ENCODE data around the gene KLF6. TPM values are rescaled to one million over a fixed set of nuclear protein-coding genes. Genes with fewer than 3 reads are reported as not detected.

KLF6 gene
- total RNA-seq, 1 experiment from 2014 or later: 27.9 TPM

- H3K4me1 Mint-ChIP-seq: no peaks in the 10 kb centered on the region
- TF ChIP-seq OVOL2 (CRISPR knock-in tag; IDR thresholded peaks at IDR 0.05; ENCODE audit: borderline replicate concordance): no peak
- peaks cover 16% of the 10 kb centered on the region for H3K9me3 Mint-ChIP-seq
- no peak for DNase-seq (ENCODE audit: low spot score)
- H3K36me3 Mint-ChIP-seq: peaks cover 4% of the 10 kb centered on the region
- no peak for ATAC-seq
- no peaks in the 10 kb centered on the region; the same call in 1 of the 2 replicates for H3K27me3 Mint-ChIP-seq (ENCODE audit: low read depth)
- H3K4me3 Mint-ChIP-seq: no peak overlapping the region
- POLR2A ChIA-PET: interaction anchor here (1.4 kb wide), 1 partner anchor 12 kb away, joined by 3 read pairs; no protein-coding TSS in a partner anchor
- CTCF ChIA-PET: no interaction called here
- H3K27ac Mint-ChIP-seq: no peak overlapping the region
Measured at GRCh38 chr10:3797750-3798149, 12.7 kb upstream of the KLF6 start.

- DNase-seq (ENCODE audit: low spot score) (no peak), ATAC-seq (no peak)
- peaks cover 25% of the 10 kb centered on the region for H3K9me3 Mint-ChIP-seq
- POLR2A ChIA-PET: no interaction called here
- H3K27me3 Mint-ChIP-seq (ENCODE audit: low read depth): no peaks in the 10 kb centered on the region; the same call in none of the 2 replicates
- no peak overlapping the region for H3K4me3 Mint-ChIP-seq
- H3K4me1 Mint-ChIP-seq: no peaks in the 10 kb centered on the region; the same call in 1 of the 2 replicates
- H3K27ac Mint-ChIP-seq: no peak overlapping the region
- peaks cover 10% of the 10 kb centered on the region for H3K36me3 Mint-ChIP-seq
- TF ChIP-seq, protein P1, sequence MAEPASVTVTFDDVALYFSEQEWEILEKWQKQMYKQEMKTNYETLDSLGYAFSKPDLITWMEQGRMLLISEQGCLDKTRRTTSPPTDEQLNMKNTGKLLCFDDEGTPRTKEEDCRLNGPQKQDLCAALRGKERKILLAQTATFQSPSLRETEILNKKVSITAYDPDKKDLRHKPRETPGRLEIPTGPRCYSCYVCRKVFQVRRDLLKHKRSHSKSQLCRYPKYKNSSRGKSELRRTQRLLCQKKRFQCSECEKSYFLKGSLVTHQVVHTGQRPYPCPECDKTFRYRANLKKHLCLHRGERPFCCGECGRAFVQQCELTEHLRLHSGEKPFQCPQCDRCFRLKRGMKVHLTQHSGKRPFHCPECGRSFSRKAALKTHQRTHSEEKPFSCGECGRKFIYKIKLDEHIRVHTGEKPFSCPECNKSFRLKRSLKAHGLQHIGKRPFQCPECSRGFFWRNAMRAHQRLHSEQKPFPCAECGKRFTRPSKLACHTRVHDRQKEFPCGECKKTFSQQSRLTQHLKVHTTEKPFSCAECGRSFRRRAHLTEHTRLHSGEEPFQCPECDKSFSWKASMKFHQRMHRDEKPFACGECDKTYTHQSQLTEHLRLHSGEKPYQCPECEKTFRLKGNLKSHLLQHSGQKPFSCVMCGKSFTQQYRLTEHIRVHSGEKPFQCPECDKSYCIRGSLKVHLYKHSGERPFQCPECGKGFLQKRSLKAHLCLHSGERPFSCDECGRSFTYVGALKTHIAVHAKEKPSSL (CRISPR knock-in tag; conservative IDR thresholded peaks at IDR 0.05): no peak
- TF ChIP-seq CBFB (CRISPR knock-in tag; IDR thresholded peaks at IDR 0.05; ENCODE audit: low read depth) (no peak), ZNF232 (CRISPR knock-in tag; IDR thresholded peaks at IDR 0.05) (no peak), NR2C2 (CRISPR knock-in tag; IDR thresholded peaks at IDR 0.05) (no peak), EMX1 (CRISPR knock-in tag; IDR thresholded peaks at IDR 0.05) (no peak), TCF7 (CRISPR knock-in tag; IDR thresholded peaks at IDR 0.05; ENCODE audit: low read depth) (no peak), ZNF138 (CRISPR knock-in tag; conservative IDR thresholded peaks at IDR 0.05) (no peak), IRF1 (CRISPR knock-in tag; IDR thresholded peaks at IDR 0.05) (no peak), FOXJ3 (CRISPR knock-in tag; IDR thresholded peaks at IDR 0.05; ENCODE audit: borderline replicate concordance) (no peak), NFATC4 (CRISPR knock-in tag; IDR thresholded peaks at IDR 0.05) (no peak), SMAD4 (CRISPR knock-in tag; IDR thresholded peaks at IDR 0.05) (no peak), PRRX2 (CRISPR knock-in tag; IDR thresholded peaks at IDR 0.05) (no peak), ZNF317 (CRISPR knock-in tag; IDR thresholded peaks at IDR 0.05; ENCODE audit: borderline replicate concordance, low read depth) (no peak), TP53 (CRISPR knock-in tag; IDR thresholded peaks at IDR 0.05) (no peak)
- TF ChIP-seq, protein P2, sequence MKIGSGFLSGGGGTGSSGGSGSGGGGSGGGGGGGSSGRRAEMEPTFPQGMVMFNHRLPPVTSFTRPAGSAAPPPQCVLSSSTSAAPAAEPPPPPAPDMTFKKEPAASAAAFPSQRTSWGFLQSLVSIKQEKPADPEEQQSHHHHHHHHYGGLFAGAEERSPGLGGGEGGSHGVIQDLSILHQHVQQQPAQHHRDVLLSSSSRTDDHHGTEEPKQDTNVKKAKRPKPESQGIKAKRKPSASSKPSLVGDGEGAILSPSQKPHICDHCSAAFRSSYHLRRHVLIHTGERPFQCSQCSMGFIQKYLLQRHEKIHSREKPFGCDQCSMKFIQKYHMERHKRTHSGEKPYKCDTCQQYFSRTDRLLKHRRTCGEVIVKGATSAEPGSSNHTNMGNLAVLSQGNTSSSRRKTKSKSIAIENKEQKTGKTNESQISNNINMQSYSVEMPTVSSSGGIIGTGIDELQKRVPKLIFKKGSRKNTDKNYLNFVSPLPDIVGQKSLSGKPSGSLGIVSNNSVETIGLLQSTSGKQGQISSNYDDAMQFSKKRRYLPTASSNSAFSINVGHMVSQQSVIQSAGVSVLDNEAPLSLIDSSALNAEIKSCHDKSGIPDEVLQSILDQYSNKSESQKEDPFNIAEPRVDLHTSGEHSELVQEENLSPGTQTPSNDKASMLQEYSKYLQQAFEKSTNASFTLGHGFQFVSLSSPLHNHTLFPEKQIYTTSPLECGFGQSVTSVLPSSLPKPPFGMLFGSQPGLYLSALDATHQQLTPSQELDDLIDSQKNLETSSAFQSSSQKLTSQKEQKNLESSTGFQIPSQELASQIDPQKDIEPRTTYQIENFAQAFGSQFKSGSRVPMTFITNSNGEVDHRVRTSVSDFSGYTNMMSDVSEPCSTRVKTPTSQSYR (CRISPR knock-in tag; IDR thresholded peaks at IDR 0.05): no peak
- TF ChIP-seq, protein P3, sequence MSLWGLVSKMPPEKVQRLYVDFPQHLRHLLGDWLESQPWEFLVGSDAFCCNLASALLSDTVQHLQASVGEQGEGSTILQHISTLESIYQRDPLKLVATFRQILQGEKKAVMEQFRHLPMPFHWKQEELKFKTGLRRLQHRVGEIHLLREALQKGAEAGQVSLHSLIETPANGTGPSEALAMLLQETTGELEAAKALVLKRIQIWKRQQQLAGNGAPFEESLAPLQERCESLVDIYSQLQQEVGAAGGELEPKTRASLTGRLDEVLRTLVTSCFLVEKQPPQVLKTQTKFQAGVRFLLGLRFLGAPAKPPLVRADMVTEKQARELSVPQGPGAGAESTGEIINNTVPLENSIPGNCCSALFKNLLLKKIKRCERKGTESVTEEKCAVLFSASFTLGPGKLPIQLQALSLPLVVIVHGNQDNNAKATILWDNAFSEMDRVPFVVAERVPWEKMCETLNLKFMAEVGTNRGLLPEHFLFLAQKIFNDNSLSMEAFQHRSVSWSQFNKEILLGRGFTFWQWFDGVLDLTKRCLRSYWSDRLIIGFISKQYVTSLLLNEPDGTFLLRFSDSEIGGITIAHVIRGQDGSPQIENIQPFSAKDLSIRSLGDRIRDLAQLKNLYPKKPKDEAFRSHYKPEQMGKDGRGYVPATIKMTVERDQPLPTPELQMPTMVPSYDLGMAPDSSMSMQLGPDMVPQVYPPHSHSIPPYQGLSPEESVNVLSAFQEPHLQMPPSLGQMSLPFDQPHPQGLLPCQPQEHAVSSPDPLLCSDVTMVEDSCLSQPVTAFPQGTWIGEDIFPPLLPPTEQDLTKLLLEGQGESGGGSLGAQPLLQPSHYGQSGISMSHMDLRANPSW (CRISPR knock-in tag; conservative IDR thresholded peaks at IDR 0.05; ENCODE audit: low read depth): no peak
- TF ChIP-seq, protein P4, sequence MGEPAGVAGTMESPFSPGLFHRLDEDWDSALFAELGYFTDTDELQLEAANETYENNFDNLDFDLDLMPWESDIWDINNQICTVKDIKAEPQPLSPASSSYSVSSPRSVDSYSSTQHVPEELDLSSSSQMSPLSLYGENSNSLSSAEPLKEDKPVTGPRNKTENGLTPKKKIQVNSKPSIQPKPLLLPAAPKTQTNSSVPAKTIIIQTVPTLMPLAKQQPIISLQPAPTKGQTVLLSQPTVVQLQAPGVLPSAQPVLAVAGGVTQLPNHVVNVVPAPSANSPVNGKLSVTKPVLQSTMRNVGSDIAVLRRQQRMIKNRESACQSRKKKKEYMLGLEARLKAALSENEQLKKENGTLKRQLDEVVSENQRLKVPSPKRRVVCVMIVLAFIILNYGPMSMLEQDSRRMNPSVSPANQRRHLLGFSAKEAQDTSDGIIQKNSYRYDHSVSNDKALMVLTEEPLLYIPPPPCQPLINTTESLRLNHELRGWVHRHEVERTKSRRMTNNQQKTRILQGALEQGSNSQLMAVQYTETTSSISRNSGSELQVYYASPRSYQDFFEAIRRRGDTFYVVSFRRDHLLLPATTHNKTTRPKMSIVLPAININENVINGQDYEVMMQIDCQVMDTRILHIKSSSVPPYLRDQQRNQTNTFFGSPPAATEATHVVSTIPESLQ (CRISPR knock-in tag; IDR thresholded peaks at IDR 0.05): no peak
- CTCF ChIA-PET: no interaction called here
Measured at GRCh38 chr10:3793553-3793952, 8.5 kb upstream of the KLF6 start.
